GM21825 (cell line): ENCODE results near the gene DAB1.

Source experiments
- ATAC-seq: cut with Tn5 transposase; IDR thresholded peaks from one replicate; pipeline ENCODE4 v1.9.1; 2021; ENCODE audit warnings: mild to moderate bottlenecking, moderate library complexity; ENCODE audit not compliant: unreplicated experiment

The DAB1 gene

DNA sequence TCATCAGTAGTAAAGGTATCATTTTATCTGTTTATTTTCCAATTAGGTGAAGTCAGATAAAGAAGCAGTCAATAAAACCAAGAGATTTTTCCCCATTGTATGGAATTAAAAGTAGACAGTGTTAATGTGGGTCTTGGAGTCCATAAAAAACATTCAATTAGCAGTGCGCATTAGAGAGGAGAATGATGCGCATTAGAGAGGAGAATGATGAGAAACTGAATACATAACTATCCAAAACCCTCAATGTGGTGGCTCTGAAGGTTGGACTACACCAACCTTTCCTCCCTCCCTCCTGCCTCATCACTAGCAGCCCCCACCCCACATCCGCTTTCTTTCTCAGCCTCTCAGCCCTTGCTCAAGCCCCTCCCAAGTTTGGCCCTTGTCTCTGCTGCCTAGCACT is 99.5 kb downstream of the DAB1 start:
- no peak for ATAC-seq

DNA sequence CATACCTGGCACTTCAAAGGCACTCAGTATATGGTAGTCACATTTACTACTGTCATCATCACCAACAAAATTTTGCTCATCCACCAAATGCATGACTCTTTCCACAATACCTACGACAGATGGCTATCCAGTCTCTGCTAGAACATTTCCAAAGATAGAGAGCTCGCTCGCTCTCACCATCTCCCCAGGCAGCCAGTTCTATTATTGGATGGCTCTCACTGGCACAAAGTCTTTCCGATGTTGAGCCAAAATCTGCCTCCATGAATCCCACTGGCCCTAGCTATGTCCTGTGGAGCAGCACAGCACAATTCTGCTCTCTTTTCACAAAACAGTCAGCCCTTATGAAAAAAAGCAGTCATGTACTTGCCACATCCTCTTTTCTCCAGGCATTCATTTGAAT is 102.1 kb downstream of the DAB1 start:
- ATAC-seq = no peak

DNA sequence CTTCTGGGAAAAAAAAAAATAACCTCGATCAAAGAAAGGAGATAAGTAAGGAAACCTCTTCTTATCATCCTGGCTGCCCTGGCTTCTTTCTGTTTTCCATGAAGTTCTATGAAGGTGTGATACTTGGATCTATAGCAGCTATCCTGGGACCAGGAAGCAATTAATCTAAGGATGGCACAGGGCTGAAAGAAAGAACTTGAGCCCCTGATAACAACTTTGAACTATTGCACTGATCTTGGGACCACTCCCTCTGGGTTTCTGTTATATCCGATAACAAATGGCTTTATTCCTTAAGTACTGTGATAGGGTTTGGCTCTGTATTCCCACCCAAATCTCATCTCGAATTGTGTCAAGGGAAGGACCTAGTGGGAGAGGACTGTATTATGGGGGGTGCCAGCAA is 104.1 kb downstream of the DAB1 start:
- no peak for ATAC-seq

DNA sequence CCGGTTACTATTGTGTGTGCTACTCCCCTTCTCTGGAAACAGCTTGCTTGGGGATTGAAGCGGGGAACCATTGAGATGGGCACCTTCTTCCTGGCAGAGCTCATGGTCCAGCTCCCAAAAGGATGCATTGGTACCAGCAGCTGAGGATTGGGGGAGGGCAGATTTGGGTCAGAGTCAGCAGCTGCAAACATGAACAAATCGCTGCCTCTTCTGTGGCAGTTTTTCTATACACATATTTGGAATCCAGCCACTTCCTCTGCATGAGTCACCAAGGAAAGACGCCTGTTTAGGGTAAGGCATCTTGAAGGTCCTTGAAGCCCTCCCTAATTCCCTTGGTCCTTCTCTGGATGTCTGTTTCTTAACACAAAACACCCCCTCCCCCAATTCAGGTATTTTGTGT is 104.7 kb downstream of the DAB1 start:
- no peak for ATAC-seq

DNA sequence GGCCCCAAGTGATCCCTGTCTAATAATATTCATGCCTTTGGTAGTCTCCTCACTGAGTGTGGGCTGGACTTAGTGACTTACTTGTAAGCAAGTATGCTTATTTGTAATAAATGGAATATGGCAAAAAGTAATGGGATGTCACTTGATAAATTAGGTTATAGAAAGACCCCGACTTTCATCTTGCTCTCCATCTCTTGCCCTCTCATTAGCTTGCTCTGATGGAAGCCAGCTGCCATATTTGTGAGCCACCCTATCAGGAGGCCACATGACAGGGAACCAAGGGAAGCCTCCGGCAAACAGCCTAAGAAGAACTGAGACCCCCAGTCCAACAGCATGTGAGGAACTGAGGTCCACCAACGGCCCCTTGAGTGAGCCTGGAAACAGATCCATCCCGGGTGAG is 107.0 kb downstream of the DAB1 start:
- ATAC-seq = no peak

DNA sequence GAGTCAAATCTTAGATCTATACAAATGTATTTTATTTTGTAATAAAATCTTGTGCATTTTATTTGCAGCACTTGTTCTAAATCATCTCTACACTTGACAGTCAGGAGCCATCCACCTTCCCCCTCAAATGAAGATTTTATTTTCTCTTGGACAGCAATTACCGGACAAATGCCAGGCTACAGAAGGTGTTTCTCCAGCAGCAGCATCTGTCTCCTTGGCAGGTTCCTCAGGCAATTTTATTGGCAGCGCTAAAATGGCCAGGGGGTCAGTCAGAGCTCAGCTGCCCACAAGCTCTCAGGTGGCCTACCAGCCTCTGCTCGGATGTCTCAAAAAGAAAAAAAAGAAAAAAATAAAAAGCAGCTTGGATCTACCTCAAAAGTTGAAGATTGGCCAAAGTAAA is 107.6 kb downstream of the DAB1 start:
- ATAC-seq = no peak

DNA sequence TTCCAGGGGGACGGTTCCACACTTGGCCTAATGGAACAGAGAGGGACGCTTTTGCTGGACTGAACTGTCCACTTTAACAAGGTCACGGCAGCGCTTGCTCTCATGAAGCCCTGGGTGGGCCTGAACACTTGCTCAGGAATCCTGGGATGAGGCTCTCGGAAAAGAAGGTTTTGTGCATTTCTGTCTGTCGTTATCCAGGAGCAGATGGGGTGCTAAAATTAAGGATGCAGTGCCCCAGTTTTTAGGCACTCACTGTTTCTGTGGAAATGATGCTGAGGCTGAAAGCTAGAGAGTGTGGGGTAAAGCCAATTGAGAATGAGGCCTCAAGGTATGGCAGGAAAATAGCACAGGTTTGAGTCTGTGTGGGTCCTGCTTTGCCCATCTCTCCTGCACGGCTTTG is 111.0 kb downstream of the DAB1 start:
- ATAC-seq = no peak

DNA sequence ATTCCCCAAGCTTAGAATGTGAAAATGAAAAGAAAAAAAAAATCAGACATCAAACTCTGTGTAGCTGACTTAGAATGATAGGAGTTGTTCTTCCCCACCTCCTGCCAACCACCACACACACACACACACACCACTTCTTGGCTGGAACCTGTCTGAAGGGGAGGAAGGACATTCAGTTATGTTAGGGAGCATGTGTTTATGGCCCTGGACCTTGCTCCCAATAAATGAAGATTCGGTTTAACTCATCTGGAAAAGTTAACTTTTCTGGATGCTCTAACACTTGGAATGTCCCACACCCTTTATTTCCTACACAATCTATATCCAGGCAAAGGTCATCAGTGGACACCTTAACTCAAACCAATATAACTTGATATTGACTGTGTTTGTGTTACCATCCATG is 112.4 kb downstream of the DAB1 start:
- ATAC-seq = no peak

DNA sequence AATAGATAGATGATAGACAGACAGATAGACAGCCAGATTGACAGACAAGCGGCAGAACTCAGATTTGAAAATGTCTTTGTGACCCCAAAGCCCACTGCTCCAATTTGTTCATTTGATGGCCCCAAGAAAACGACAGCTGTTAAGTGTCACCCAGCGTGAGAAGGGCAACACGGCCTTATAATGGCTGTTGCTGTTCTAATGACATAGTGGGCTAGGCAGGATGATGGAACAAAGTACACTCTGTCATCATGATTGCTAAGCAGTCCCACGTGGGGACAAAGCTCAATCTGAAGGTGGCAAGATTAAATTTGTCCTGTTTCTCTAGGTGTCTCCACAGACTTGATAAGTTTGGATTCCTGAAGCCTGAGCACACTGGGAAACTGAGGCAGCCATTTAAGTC is 112.9 kb downstream of the DAB1 start:
- ATAC-seq = no peak

DNA sequence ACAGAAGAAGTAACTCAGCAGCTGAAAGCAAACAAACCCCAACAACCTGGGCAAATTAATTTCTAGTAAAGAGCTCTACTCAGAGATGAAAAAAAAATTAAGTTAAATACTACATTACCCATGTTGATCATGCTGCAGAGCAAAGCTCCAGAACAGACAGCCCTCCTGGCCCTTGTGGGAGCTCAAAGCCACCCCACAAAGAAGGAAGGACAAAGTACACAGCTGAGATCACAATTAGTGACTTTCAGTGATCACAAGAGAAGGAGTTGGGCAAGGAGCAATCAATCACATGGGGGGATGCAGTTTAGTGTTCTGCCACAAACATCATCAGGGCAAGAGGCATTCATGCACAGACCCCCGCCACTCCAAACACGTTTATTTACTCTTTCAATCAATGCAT is 114.2 kb downstream of the DAB1 start:
- no peak for ATAC-seq

DNA sequence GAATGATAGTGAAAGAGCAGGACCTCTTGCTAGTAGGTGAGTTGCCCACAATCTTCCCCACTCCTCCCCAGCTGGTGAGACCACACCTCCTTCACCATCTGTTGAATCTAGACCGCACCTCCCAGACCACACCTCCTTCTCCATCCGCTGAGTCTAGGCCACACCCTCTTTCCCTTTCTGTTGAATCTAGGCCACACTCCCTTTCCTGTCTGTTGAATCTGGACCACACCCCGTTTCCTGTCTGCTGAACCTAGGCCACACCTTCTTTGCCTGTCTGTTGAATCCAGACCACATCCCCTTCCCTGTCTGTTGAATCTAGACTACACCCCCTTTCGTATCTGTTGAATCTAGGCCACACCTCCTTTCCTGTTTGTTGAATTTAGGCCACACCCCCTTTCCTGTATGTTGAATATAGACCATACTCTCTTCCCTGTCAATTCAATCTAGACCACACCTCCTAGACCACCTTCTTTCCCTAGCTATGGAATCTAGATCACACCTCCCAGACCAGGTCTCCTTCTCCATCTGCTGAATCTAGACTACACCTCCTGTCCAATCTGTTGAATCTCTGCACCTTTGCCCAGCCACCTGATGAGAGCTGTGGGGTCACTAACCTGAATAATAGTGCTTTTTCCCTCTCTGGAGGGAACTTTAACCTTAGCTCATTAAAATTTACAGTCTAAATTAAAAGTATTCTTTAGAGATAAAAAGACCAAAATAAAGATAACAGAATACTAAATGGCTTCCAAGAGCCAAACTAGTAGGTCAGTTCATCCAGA is 116.3 kb downstream of the DAB1 start:
- peak; percentile 90 for ATAC-seq

DNA sequence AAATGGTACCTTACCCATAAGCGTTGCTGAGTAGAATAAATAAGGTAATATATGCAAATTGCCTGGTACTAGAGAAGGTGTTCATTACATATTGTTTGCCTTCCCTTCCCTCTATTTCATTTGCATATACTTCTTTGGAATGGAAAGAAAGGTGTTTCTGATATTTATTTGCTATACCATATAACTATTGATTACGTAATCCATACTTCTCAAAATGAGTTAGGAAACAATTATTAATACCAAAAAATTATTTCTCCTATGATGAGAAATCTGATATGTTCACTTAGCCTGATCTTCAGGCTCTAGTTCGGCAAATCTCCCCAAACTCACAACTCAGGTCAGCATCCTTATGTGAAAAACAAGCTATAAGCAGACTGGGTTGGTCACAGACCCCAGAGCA is 119.3 kb downstream of the DAB1 start:
- no peak for ATAC-seq

DNA sequence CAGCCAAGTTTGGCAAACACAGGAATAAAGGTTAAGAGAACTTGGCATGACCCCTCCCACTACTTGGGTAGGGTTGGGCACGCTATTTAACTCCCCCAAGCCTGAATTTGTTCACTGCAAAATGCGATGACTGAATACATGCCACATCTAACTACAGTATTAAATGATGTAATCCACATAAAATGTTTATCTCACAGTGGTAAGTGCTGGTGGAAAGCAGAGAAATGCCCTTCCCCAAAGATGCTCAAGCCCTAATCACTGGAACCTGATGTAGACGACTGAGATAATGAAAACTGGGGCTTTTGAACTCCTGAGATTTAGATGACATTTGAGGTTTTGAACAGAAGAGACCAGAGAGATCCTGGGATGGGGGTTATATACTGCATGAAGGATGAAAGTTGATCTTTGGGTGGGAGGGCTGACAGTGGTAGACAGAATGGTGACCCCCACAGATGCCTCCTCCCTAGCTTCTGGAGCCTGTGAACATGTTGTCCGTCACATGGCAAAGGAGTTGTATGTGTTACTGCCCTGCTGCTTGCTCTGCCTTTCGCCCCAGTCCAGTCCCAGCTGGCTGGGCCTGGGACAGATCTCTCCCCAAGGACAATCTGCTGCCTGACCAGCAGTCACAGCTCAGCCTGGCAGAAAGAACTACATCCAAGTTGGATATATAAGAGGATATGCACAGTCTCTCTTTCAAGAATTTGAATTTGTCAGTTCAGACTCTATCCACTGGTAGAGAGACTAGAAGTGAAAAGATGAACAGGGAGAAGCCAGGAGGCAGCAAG is 120.9 kb downstream of the DAB1 start:
- no peak for ATAC-seq

DNA sequence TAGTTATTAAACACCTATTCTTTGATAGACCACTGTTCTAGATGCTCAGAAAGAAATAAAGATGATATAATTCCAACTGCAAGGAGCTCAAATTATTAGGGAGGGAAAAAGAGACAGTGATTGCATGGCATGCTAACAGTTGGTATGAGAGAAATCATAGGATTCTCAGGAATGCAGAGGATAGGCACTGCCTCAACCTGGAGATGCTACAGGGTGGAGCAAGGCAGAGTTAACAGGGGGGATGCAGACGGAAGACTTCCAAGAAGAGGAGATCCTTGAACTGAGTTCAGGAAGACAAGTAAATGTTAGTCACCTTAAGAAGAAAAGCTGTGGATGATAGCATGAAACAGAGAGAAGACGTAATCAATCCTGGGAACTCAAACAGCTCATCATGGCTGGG is 123.7 kb downstream of the DAB1 start:
- ATAC-seq = no peak

DNA sequence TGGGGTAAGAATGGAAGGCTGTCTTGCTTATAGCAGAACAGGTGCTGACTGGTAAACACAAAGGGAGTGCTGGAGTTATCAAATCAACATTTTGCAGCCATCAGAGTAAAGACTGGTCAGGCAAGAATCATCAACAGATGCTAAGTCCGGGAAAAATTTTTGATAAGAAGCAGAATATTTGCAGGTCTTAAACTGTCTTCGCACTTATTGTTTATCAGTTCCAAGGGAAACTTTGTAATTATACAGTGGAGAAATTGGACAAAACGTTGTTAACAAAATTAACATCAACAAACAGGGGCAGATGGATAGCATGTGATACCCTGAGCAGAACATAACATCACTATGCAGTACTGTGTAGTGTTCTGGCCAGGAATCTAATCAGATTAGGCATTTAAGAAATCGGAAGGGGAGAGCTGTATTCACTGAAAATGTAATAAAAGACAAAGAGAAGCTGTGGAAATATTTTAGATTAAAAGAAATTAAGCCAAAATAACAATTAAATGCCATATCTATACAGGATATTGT is 127.1 kb downstream of the DAB1 start:
- no peak for ATAC-seq

DNA sequence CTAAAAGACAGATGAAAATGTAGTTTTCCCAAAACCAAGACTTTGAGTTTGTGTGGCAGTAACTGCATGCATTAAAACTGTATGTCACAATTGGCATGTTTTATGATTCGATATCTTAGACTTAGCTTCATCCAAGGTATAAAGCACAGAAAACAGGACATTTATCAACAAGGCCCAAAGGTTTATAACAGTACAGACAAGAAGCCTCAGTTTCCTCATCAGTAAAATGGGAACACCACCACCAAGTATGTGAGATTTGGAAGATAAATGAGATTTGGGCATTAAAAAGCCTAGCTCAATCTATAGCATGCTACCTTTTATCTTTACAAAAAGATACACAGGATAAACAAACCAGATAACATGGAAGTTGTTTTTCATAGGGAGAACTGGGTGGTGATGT is 128.5 kb downstream of the DAB1 start:
- ATAC-seq = no peak

DNA sequence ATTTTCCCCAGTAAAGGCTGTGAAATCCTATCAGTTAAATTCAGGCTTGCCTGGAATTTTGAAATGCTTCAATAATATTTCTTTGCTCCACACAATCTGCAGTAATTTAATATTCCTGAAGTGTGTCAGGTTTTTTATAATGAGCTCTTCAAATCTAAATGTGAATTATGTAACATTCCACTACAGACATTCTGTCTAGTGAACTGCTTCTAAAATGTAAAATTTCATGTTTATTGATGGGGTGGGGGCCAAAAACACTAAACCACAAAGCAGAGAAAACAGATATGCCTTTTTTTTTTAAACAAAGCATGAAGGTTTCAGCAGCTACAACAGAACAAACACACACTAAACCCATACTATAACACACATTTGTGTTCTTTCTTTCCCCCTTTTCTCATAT is 129.7 kb downstream of the DAB1 start:
- ATAC-seq = no peak

DNA sequence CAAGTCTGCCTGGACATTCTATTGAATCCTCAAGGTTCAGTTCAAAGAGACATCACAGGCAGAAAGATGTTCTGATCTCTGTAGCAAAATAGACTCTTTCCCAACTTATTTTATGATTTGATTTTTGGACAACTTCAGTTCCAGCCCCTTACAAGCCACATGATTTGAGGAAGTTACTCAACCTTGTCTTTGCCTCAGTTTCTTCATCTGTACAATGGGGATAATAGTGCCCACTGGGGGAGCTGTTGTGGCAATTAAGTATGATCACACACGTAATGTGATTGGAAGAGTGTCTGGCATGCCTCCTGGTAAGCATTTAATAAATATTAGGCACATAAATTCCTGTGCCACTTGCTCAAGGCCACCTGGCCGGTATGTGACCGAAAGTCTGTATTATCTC is 130.6 kb downstream of the DAB1 start:
- ATAC-seq = no peak

DNA sequence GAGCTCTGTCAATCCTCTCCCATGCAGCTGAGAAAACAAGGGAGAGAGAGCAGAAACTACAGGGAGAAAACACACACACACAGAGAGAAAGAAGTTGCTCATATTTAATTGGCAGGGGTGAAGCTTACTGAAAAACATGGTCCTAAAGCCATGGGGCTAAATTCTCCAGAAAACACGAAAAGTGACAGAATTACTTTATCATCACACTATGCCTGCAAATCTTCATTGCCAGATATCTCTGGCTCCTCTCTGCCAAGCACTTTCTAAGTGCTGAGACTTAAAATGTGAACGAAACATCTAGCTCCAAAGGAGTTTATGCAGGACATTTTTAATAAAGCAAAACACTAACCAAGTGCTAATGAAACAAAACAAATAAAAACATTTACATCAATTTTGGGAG is 134.1 kb downstream of the DAB1 start:
- no peak for ATAC-seq

DNA sequence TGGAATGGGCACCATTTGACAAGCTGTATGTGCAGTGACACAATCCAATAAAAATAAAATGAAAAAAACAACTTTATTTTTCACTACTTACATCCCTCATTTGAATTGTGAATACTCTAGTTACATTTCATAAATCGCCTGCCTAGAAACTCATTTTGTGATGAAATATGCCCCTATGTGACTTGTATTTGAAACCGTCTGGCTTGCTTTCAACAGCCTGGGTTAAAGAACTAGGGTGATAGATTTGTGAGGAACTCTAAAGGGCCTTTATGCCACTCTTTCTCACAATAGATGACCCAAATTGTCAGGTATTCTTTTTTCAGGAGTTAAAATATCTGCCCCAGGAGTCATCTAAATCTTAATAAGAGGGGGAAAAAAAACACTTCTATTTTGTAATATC is 137.9 kb downstream of the DAB1 start:
- ATAC-seq = no peak

DNA sequence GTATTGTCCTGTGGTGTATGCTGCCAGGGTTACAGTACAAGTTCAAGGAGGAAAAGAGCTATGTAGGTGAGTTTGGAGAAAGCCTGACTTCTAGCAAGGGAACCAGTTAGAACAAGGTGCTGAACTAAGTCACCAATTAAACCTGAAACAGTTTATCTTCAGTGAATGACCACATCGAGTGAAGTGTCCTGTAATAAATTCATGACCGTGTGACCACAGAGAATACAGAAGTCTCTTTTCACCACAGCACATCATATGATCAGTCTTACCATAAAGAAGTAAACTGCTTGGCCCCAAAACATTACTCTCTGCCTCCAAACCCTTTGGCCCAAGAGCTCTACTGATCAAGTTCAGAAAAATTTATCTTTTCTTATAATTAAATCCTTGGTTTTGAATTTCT is 141.4 kb downstream of the DAB1 start:
- ATAC-seq = no peak

DNA sequence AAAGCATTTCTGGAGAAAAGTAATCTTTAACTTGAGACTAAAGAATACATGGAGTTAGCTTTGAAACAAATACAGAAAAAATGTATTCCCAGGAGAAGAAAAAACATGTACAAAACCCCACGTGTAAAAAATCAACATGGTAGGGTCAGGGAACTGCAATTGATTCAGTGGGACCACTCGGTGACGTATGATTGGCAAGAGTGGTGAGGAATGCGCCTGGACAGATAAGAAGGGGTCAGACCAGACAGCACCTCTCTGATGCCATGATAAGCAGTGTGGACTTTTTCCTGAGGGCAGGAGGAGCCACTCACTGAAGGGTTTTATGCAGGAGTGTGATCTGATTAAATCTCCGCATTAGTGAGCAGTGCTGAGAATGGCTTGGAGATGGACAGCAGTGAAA is 142.5 kb downstream of the DAB1 start:
- no peak for ATAC-seq
